NT2/D1 (cell line): ENCODE results near the gene MPPE1.

ENCODE experiments used
- DNase-seq: peaks from one replicate; pipeline ENCODE4 v3.0.0-alpha.2; 2011; ENCODE audit warnings: low read depth, low spot score
- H3K27me3 ChIP-seq: 2 replicates; pipeline ENCODE4 v1.6.0; 2011; ENCODE audit warnings: mild to moderate bottlenecking; ENCODE audit not compliant: insufficient read length, insufficient read depth
- H3K36me3 ChIP-seq: 2 replicates; pipeline ENCODE4 v1.6.1; 2011; ENCODE audit warnings: mild to moderate bottlenecking, low read length, mixed read lengths; ENCODE audit not compliant: insufficient read depth, insufficient read length
- H3K4me1 ChIP-seq: 2 replicates; pipeline ENCODE4 v1.5.1; 2011; ENCODE audit not compliant: insufficient read depth, insufficient read length
- H3K4me3 ChIP-seq: 2 replicates; pipeline ENCODE4 v1.5.1; 2011; ENCODE audit warnings: low read depth; ENCODE audit not compliant: insufficient read length
- H3K9ac ChIP-seq: 2 replicates; pipeline ENCODE4 v1.6.0; 2011; ENCODE audit warnings: low read depth; ENCODE audit not compliant: insufficient read length
- H3K9me3 ChIP-seq: 2 replicates; pipeline ENCODE4 v1.5.1; 2011; ENCODE audit warnings: mild to moderate bottlenecking, low read length; ENCODE audit not compliant: insufficient read depth
- SUZ12 ChIP-seq: IDR thresholded peaks from 2 replicates; pipeline ENCODE4 v1.6.1; 2011; ENCODE audit not compliant: insufficient read length, insufficient read depth; ENCODE audit errors: extremely low read depth
- YY1 ChIP-seq: IDR thresholded peaks from 2 replicates; pipeline ENCODE4 v1.6.1; 2011; ENCODE audit not compliant: insufficient read length, insufficient read depth
- ZNF274 ChIP-seq: IDR thresholded peaks from 2 replicates; pipeline ENCODE4 v1.6.1; 2011; ENCODE audit warnings: mild to moderate bottlenecking, low read depth, low read length

MPPE1 gene

GRCh38 chr18:11909591-11910026 lies 1.5 kb upstream of the MPPE1 start:
- Histone ChIP-seq H3K9ac (no peak overlapping the region), H3K27me3 (peaks cover 11% of the 10 kb centered on the region), H3K9me3 (no peaks in the 10 kb centered on the region), H3K36me3 (no peaks in the 10 kb centered on the region), H3K4me1 (no peaks in the 10 kb centered on the region), H3K4me3 (no peak overlapping the region)
- TF ChIP-seq ZNF274 (no peak), SUZ12 (no peak), YY1 (no peak)
- DNase-seq, result no peak

- H3K4me3 ChIP-seq, result peak overlapping the region; percentile 65
- H3K9me3 ChIP-seq, result no peaks in the 10 kb centered on the region
- H3K27me3 ChIP-seq, result peaks cover 11% of the 10 kb centered on the region
- TF ChIP-seq ZNF274 (no peak), YY1 (no peak), SUZ12 (no peak)
- peak overlapping the region; percentile 91 for H3K9ac ChIP-seq
- DNase-seq, result no peak
- H3K36me3 ChIP-seq, result no peaks in the 10 kb centered on the region
- no peaks in the 10 kb centered on the region for H3K4me1 ChIP-seq
Measured at GRCh38 chr18:11909061-11909455, 941 bp upstream of the MPPE1 start.

- Histone ChIP-seq H3K36me3 (peaks cover under 1% of the 10 kb centered on the region), H3K4me1 (no peaks in the 10 kb centered on the region), H3K4me3 (peak overlapping the region; percentile 65), H3K9ac (peak overlapping the region; percentile 91), H3K27me3 (peaks cover 11% of the 10 kb centered on the region), H3K9me3 (no peaks in the 10 kb centered on the region)
- DNase-seq, result no peak
- TF ChIP-seq SUZ12 (no peak), YY1 (no peak), ZNF274 (no peak)
Measured at GRCh38 chr18:11906926-11907874, 917 bp downstream of the MPPE1 start.

GRCh38 chr18:11906176-11906575 lies 1.9 kb downstream of the MPPE1 start:
- peaks cover 11% of the 10 kb centered on the region for H3K27me3 ChIP-seq
- no peaks in the 10 kb centered on the region for H3K4me1 ChIP-seq
- peaks cover 3% of the 10 kb centered on the region for H3K36me3 ChIP-seq
- no peak overlapping the region for H3K9ac ChIP-seq
- no peak for DNase-seq
- no peak for TF ChIP-seq YY1
- no peak for TF ChIP-seq ZNF274
- no peak for TF ChIP-seq SUZ12
- no peak overlapping the region for H3K4me3 ChIP-seq
- H3K9me3 ChIP-seq, result no peaks in the 10 kb centered on the region

- Histone ChIP-seq H3K4me3 (no peak overlapping the region), H3K9ac (no peak overlapping the region)
Measured at GRCh38 chr18:11905613-11906012, 2.5 kb downstream of the MPPE1 start.

GRCh38 chr18:11902522-11903292 lies 5.4 kb downstream of the MPPE1 start:
- no peak overlapping the region for H3K4me3 ChIP-seq
- no peaks in the 10 kb centered on the region for H3K27me3 ChIP-seq
- H3K9ac ChIP-seq, result no peak overlapping the region
- H3K9me3 ChIP-seq, result no peaks in the 10 kb centered on the region
- no peak for TF ChIP-seq YY1
- TF ChIP-seq ZNF274, result no peak
- no peak for TF ChIP-seq SUZ12
- no peak for DNase-seq
- H3K4me1 ChIP-seq, result no peaks in the 10 kb centered on the region
- H3K36me3 ChIP-seq, result peaks cover 3% of the 10 kb centered on the region

More at GRCh38 chr18:11905613-11906012, 2.5 kb downstream of the MPPE1 start:
- H3K4me1 ChIP-seq, result no peaks in the 10 kb centered on the region
- TF ChIP-seq SUZ12 (no peak), ZNF274 (no peak), YY1 (no peak)
- H3K27me3 ChIP-seq, result peaks cover 11% of the 10 kb centered on the region
- no peak for DNase-seq
- no peaks in the 10 kb centered on the region for H3K9me3 ChIP-seq
- H3K36me3 ChIP-seq, result peaks cover 3% of the 10 kb centered on the region
